Transverse colon (tissue), 4 donors: Measurements from ENCODE around the gene C8A. TPM values are rescaled to one million over a fixed set of nuclear protein-coding genes. Genes with fewer than 3 reads are reported as not detected.

ENCODE experiments used
- DNase-seq: peaks from one replicate; pipeline ENCODE4 v3.0.0-alpha.2; 2019
- H3K27ac ChIP-seq, 4 donors: fragments of 200-600 bp; sonication (generic); 2 replicates each; pipeline ENCODE4 v1.5.1; 2016 to 2018; ENCODE audit warnings: inconsistent platforms in 4 of 4
- H3K27me3 ChIP-seq: fragments of 200-600 bp; sonication (generic); 2 replicates; pipeline ENCODE4 v1.5.1; 2017; ENCODE audit warnings: inconsistent platforms
- H3K36me3 ChIP-seq, 4 donors: fragments of 200-600 bp; sonication (generic); 2 replicates each; pipeline ENCODE4 v1.5.1; 2017 to 2019; ENCODE audit warnings: inconsistent platforms in 4 of 4
- H3K4me1 ChIP-seq, 4 donors: fragments of 200-600 bp; sonication (generic); 2 replicates each; pipeline ENCODE4 v1.5.1; 2017 to 2020; ENCODE audit warnings: inconsistent platforms in 4 of 4
- H3K4me3 ChIP-seq, 4 donors: fragments of 200-600 bp; sonication (generic); 1 replicate in 1 of 4; 2 replicates in 3 of 4; pipeline versions ENCODE4 v1.5.1 to v1.6.1; 2017 to 2019; ENCODE audit warnings: inconsistent platforms in 4 of 4
- H3K9me3 ChIP-seq, 2 donors: fragments of 200-600 bp; sonication (generic); 2 replicates each; pipeline ENCODE4 v1.5.1; 2017 to 2019; ENCODE audit warnings: inconsistent platforms in 2 of 2
- EP300 ChIP-seq: sonication (generic); formaldehyde crosslinking; IDR thresholded peaks from one replicate; pipeline ENCODE4 v1.6.1; 2017; ENCODE audit warnings: antibody characterized with exemption, low read depth
- POLR2A ChIP-seq: fragments of 450-650 bp; IDR thresholded peaks from one replicate; pipeline ENCODE4 v1.6.1; 2016; ENCODE audit warnings: antibody characterized with exemption, mild to moderate bottlenecking, moderate library complexity
- POLR2AphosphoS5 ChIP-seq, 3 donors: sonication (generic); formaldehyde crosslinking; IDR thresholded peaks; one replicate each; pipeline ENCODE4 v1.6.1; 2016; ENCODE audit warnings: antibody characterized with exemption in 3 of 3
- WGBS, 2 donors: methylation state at CpG; one replicate each; pipeline ENCODE4 v1.1.5; 2018; ENCODE audit warnings: low coverage in 1 of 2; 5-methylcytosine and 5-hydroxymethylcytosine counted together
- in situ Hi-C, 4 donors: fragments of 200-750 bp; cut with MboI; loops; one replicate each; pipeline versions ENCODE4 v1.15.0 to v1.15.1; 2017; ENCODE audit warnings: low sequenced_read_pairs in 3 of 4, low pct_ligation_motif_present in 1 of 4, low pct_unique_long_range_greater_than_20kb in 1 of 4
- intact Hi-C: fragments of 100-400 bp; cut with DNase I; formaldehyde crosslinking; loops from one replicate; pipeline ENCODE4 v1.15.1; 2023; ENCODE audit warnings: low total_unique reads
- total RNA-seq, 4 donors: library from RNA; depleted of rRNA; stranded (reverse); fragments of >200 nt; gene quantifications; one replicate each; pipeline ENCODE4 v1.1.0, GENCODE V29; 2016
- TF ChIP-seq, protein P1 (sequence below), 5 experiments: fragments of 200-600 bp in 3 of 5; fragments of 450-650 bp in 2 of 5; sonication (generic) in 3 of 5; IDR thresholded peaks; 1 replicate in 2 of 5; 2 replicates in 3 of 5; pipeline ENCODE4 v1.5.1; 2016 to 2017; ENCODE audit warnings: antibody characterized with exemption in 5 of 5, inconsistent platforms in 3 of 5, mild to moderate bottlenecking in 2 of 5, moderate library complexity in 1 of 5

Gene C8A
- total RNA-seq, 4 donors from 2014 or later = not detected

GRCh38 chr1:56898879-56899278 lies 44.3 kb downstream of the C8A start:
- Histone ChIP-seq H3K4me3 (no peak overlapping the region), H3K36me3 (no peaks in the 10 kb centered on the region), H3K4me1 (no peaks in the 10 kb centered on the region), H3K9me3 (no peaks in the 10 kb centered on the region), H3K27me3 (no peaks in the 10 kb centered on the region), H3K27ac (no peak overlapping the region)
- DNase-seq = no peak
- in situ Hi-C loops = no loop called here
- 39 to 73% methylated on average over 2 of the region's 2 CpGs for WGBS, 2 donors
- TF ChIP-seq EP300 = no peak
- no peak for TF ChIP-seq POLR2A
- TF ChIP-seq POLR2AphosphoS5 (IDR thresholded peaks at IDR 0.05) = no peak
- TF ChIP-seq, protein P1, sequence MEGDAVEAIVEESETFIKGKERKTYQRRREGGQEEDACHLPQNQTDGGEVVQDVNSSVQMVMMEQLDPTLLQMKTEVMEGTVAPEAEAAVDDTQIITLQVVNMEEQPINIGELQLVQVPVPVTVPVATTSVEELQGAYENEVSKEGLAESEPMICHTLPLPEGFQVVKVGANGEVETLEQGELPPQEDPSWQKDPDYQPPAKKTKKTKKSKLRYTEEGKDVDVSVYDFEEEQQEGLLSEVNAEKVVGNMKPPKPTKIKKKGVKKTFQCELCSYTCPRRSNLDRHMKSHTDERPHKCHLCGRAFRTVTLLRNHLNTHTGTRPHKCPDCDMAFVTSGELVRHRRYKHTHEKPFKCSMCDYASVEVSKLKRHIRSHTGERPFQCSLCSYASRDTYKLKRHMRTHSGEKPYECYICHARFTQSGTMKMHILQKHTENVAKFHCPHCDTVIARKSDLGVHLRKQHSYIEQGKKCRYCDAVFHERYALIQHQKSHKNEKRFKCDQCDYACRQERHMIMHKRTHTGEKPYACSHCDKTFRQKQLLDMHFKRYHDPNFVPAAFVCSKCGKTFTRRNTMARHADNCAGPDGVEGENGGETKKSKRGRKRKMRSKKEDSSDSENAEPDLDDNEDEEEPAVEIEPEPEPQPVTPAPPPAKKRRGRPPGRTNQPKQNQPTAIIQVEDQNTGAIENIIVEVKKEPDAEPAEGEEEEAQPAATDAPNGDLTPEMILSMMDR (IDR thresholded peaks at IDR 0.05) = no peak
- intact Hi-C loops = no loop called here

DNA sequence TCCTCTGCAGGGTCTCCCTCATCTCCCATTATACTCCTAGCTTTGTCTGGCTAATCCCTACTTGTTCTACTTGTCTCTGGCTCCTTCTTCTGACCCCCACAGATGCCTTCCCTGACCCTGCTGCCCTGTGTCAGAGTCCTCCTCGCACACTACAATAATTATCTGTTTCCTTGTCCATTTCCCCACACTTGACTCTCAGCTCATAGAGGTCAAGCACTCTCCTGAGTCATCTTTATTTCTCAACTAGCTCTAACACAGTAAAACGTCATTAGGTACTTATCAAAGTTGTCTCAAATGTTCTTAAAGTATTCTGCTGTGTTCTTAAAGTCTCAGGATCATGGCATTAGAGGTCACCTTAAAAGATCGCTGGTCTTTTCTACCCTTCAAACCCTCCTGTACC lies 47.1 kb downstream of the C8A start:
- TF ChIP-seq POLR2A = no peak
- no peak for TF ChIP-seq POLR2AphosphoS5 (IDR thresholded peaks at IDR 0.05)
- no peak for TF ChIP-seq EP300
- TF ChIP-seq, protein P1 (IDR thresholded peaks at IDR 0.05) = no peak
- DNase-seq = no peak
- Histone ChIP-seq H3K36me3 (no peaks in the 10 kb centered on the region), H3K27me3 (no peaks in the 10 kb centered on the region), H3K27ac (no peak overlapping the region), H3K4me3 (no peak overlapping the region), H3K9me3 (no peaks in the 10 kb centered on the region), H3K4me1 (no peaks in the 10 kb centered on the region)
- intact Hi-C loops = no loop called here
- 24 to 49% methylated on average over 2 to 3 of the region's 3 CpGs for WGBS, 2 donors
- in situ Hi-C loops = no loop called here

DNA sequence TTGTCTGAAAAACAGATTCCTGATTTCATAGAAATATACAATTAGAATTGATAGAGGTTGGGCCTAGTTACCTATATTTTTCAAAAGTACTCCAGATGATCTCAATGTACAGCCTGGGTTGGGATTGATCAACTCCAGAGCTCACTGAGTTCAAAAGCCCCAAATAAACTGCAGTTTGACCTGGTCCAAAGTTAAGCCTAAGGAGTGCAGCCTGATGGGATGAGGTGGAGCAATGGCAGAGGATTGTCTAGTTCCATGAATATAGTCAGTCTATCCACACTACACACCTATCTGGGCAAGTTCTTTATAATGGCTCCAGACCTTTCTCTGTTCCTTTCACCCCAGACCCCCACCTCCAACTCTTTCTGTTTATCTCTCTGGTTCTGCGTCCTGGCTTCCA lies 49.2 kb downstream of the C8A start:
- no peak for DNase-seq
- intact Hi-C loops = no loop called here
- Histone ChIP-seq H3K27ac (no peak overlapping the region), H3K9me3 (no peaks in the 10 kb centered on the region), H3K4me1 (no peaks in the 10 kb centered on the region), H3K36me3 (no peaks in the 10 kb centered on the region), H3K27me3 (no peaks in the 10 kb centered on the region), H3K4me3 (no peak overlapping the region)
- TF ChIP-seq, protein P1 (IDR thresholded peaks at IDR 0.05) = no peak
- no peak for TF ChIP-seq POLR2A
- no peak for TF ChIP-seq EP300
- TF ChIP-seq POLR2AphosphoS5 (IDR thresholded peaks at IDR 0.05) = no peak
- 80 to 100% methylated on average over 1 of the region's 1 CpG for WGBS, 2 donors
- in situ Hi-C loops = no loop called here

DNA sequence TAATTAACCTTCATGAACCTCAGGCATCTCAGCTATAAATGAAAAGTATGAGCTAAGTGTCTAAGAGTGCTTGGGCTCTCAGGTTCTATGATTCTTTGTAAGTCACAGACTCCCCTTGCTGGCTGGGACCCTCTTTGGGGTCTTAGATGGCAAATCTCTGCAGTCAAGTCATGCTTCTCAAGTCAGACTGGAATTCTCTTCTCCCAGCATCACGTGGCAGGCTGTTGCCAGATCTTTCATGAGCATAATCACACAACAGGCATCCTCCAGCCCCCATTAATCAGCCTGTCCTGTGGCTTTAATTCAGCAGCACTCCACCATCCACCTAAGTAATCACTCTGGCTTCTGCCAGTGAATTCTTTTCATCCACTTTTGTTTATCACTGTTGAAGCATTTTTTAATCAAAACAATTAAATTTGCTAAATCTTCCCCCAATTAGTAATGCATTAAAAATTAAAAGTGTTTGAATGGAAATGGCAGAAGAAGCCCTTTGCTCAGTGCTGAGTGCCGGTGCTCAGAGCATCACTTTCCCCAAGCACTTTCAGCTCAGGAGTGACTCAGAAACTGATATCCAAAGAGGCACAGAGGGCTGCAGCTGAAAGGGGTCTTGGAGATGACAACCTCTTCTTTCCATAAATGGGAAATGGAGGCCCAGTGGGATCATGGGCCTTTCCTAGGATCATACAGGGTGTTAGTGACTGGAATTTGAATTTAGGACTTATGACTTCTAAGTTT lies 50.2 kb downstream of the C8A start:
- no peaks in the 10 kb centered on the region for H3K36me3 ChIP-seq
- intact Hi-C loops = no loop called here
- 46 to 52% methylated on average over 2 of the region's 2 CpGs for WGBS, 2 donors
- H3K4me3 ChIP-seq = no peak overlapping the region
- no peaks in the 10 kb centered on the region for H3K27me3 ChIP-seq
- in situ Hi-C loops = no loop called here
- DNase-seq = no peak
- no peak overlapping the region for H3K27ac ChIP-seq
- no peak for TF ChIP-seq POLR2A
- H3K4me1 ChIP-seq = no peaks in the 10 kb centered on the region
- H3K9me3 ChIP-seq = no peaks in the 10 kb centered on the region

GRCh38 chr1:56905667-56906066 lies 51.1 kb downstream of the C8A start:
- 42 to 60% methylated on average over 3 of the region's 3 CpGs for WGBS, 2 donors

More at GRCh38 chr1:56905667-56906066, 51.1 kb downstream of the C8A start:
- intact Hi-C loops = no loop called here
- H3K36me3 ChIP-seq = no peaks in the 10 kb centered on the region
- TF ChIP-seq POLR2A (no peak), POLR2AphosphoS5 (IDR thresholded peaks at IDR 0.05) (no peak), EP300 (no peak)
- TF ChIP-seq, protein P1 (IDR thresholded peaks at IDR 0.05) = no peak
- H3K9me3 ChIP-seq = no peaks in the 10 kb centered on the region
- H3K4me1 ChIP-seq = no peaks in the 10 kb centered on the region
- in situ Hi-C loops = no loop called here
- DNase-seq = no peak
- H3K27me3 ChIP-seq = no peaks in the 10 kb centered on the region
- H3K27ac ChIP-seq = no peak overlapping the region
- H3K4me3 ChIP-seq = no peak overlapping the region
